K562 (cell line): ENCODE results near the gene MYO1E. TPM values are rescaled to one million over a fixed set of nuclear protein-coding genes. Genes with fewer than 3 reads are reported as not detected.

ENCODE experiments used
- ATAC-seq: fragments of 200-7000 bp; cut with Tn5 transposase; 3 replicates; pipeline ENCODE4 v1.9.1; 2020; ENCODE audit warnings: moderate library complexity
- BruUV-seq: library from RNA; stranded (reverse); fragments of 400-500 nt; replicated peaks from 2 replicates; lab custom pipeline; 2021; lab: Mats Ljungman, UMichigan
- CTCF ChIA-PET: fragments of 300-600 bp; formaldehyde crosslinking; extraction: SDS; loops from one replicate; lab custom pipeline; 2021; ENCODE audit warnings: low intra/inter-chr PET ratio; lab: Yijun Ruan, JAX
- POLR2A ChIA-PET: fragments of 300-600, 350-650 bp; sonication (Branson Sonifier 250); formaldehyde crosslinking; extraction: SDS; loops from one replicate; lab custom pipeline; 2021; ENCODE audit warnings: antibody characterized with exemption, inconsistent platforms; lab: Yijun Ruan, JAX
- DNase-seq, 4 experiments: peaks; one replicate each; pipeline versions ENCODE4 v3.0.0 to v3.0.0-alpha.2; 2011 to 2018; ENCODE audit warnings: low spot score in 3 of 4, mixed read lengths in 3 of 4; ENCODE audit errors: extremely low read depth in 1 of 4
- FAIRE-seq: peaks from 2 replicates; lab custom pipeline; 2011; peaks lifted over from hg19 to GRCh38; lab: Jason Lieb, UNC
- H2AFZ ChIP-seq: 2 replicates; pipeline ENCODE4 v1.6.0; 2011; ENCODE audit warnings: low read depth, low read length, control low read depth, inconsistent platforms
- H3K27ac ChIP-seq: fragments of 200-600 bp; 3 replicates; pipeline ENCODE4 v1.8.0; 2011; ENCODE audit warnings: low read depth, mild to moderate bottlenecking, control low read depth, inconsistent platforms, low read length, moderate library complexity, mixed read lengths; ENCODE audit errors: extremely low read depth
- H3K27me3 ChIP-seq, 2 experiments: fragments of 300-600 bp in 1 of 2; 2 replicates in 1 of 2; 3 replicates in 1 of 2; pipeline versions ENCODE4 v1.6.0 to v1.8.0; 2011; ENCODE audit warnings: inconsistent platforms in 2 of 2, low read length in 2 of 2, mild to moderate bottlenecking in 1 of 2, mixed read lengths in 1 of 2, moderate library complexity in 1 of 2; ENCODE audit not compliant: control insufficient read depth in 2 of 2, insufficient read depth in 2 of 2
- H3K36me3 ChIP-seq: fragments of 300-600 bp; 3 replicates; pipeline ENCODE4 v1.8.0; 2011; ENCODE audit warnings: mild to moderate bottlenecking, low read length, inconsistent platforms; ENCODE audit not compliant: control insufficient read depth, insufficient read depth
- H3K4me1 ChIP-seq, 2 experiments: fragments of 200-600 bp in 1 of 2; replicated peaks in 1 of 2; 2 replicates in 1 of 2; 3 replicates in 1 of 2; pipeline versions ENCODE4 v1.5.1 to v1.8.0; 2011; ENCODE audit warnings: inconsistent platforms in 2 of 2, low read length in 2 of 2, mild to moderate bottlenecking in 1 of 2, mixed read lengths in 1 of 2, moderate library complexity in 1 of 2; ENCODE audit not compliant: control insufficient read depth in 2 of 2, insufficient read depth in 2 of 2
- H3K4me2 ChIP-seq: 2 replicates; pipeline ENCODE4 v1.6.1; 2011; ENCODE audit warnings: low read length, control low read depth, inconsistent platforms, mixed read lengths; ENCODE audit not compliant: insufficient read depth
- H3K4me3 ChIP-seq: fragments of 200-600 bp; sonication (generic), shearing (Covaris generic); 2 replicates; pipeline ENCODE4 v1.5.1; 2016; ENCODE audit warnings: control low read depth, inconsistent platforms
- H3K79me2 ChIP-seq: fragments of 200-600 bp; 3 replicates; pipeline ENCODE4 v1.8.0; 2011; ENCODE audit warnings: low read length, inconsistent platforms; ENCODE audit not compliant: control insufficient read depth, insufficient read depth
- H3K9ac ChIP-seq, 2 experiments: 2 replicates each; pipeline versions ENCODE4 v1.6.0 to v1.6.1; 2011; ENCODE audit warnings: low read depth in 2 of 2, low read length in 2 of 2, control low read depth in 1 of 2, inconsistent platforms in 1 of 2, mild to moderate bottlenecking in 1 of 2, mixed read lengths in 1 of 2; ENCODE audit not compliant: insufficient read depth in 1 of 2
- H3K9me1 ChIP-seq: one replicate; pipeline ENCODE4 v1.6.0; 2011; ENCODE audit warnings: inconsistent platforms, mild to moderate bottlenecking, low read length, moderate library complexity; ENCODE audit not compliant: control insufficient read depth, insufficient read depth
- H3K9me3 ChIP-seq: replicated peaks from 2 replicates; pipeline ENCODE4 v1.5.1; 2011; ENCODE audit warnings: low read depth, low read length, inconsistent platforms; ENCODE audit not compliant: control insufficient read depth, insufficient read depth
- H4K20me1 ChIP-seq: replicated peaks from 2 replicates; pipeline ENCODE4 v1.6.1; 2011; ENCODE audit warnings: low read length, inconsistent platforms, mixed read lengths; ENCODE audit not compliant: control insufficient read depth, insufficient read depth
- ARNT ChIP-seq, 2 experiments: fragments of 450-650 bp; IDR thresholded peaks; 2 replicates each; pipeline ENCODE4 v1.6.1; 2016; ENCODE audit warnings: mild to moderate bottlenecking in 1 of 2
- ATF3 ChIP-seq, 2 experiments: fragments of 450-650 bp in 1 of 2; sonication (generic) in 1 of 2; formaldehyde crosslinking in 1 of 2; IDR thresholded peaks in 1 of 2; conservative IDR thresholded peaks in 1 of 2; 2 replicates each; pipeline versions ENCODE4 v1.6.1 to v1.8.1; 2016 to 2023; ENCODE audit warnings: mild to moderate bottlenecking in 2 of 2, moderate library complexity in 2 of 2, inconsistent platforms in 1 of 2, missing genetic modification reagents in 1 of 2
- CCAR2 ChIP-seq: fragments of 200-400 bp; formaldehyde crosslinking; IDR thresholded peaks from 2 replicates; pipeline ENCODE4 v1.6.1; 2017; ENCODE audit warnings: mild to moderate bottlenecking, low read depth, low read length
- ELK3 ChIP-seq: fragments of 450-650 bp; formaldehyde crosslinking; IDR thresholded peaks from 2 replicates; pipeline ENCODE4 v1.4.0; 2020; ENCODE audit warnings: mild to moderate bottlenecking
- ESRRA ChIP-seq: fragments of 450-650 bp; IDR thresholded peaks from 2 replicates; pipeline ENCODE4 v1.6.1; 2014; ENCODE audit warnings: low read depth, mild to moderate bottlenecking, moderate library complexity, borderline replicate concordance
- ETV1 ChIP-seq: fragments of 450-650 bp; conservative IDR thresholded peaks from 2 replicates; pipeline ENCODE4 v1.6.1; 2016; ENCODE audit warnings: missing genetic modification characterization, control low read depth, low read depth, missing compliant biosample characterization
- EWSR1 ChIP-seq: fragments of 450-650 bp; IDR thresholded peaks from 2 replicates; pipeline ENCODE4 v1.6.1; 2018; ENCODE audit warnings: borderline replicate concordance, mild to moderate bottlenecking, low read depth, moderate library complexity; ENCODE audit not compliant: partially characterized antibody
- HOXB6 ChIP-seq: fragments of 250-450 bp; sonication (Bioruptor Pico); IDR thresholded peaks from 2 replicates; pipeline ENCODE4 v1.5.1; 2022; ENCODE audit warnings: mild to moderate bottlenecking, borderline replicate concordance
- IRF1 ChIP-seq: sonication (generic); formaldehyde crosslinking; IDR thresholded peaks from 2 replicates; pipeline ENCODE4 v1.8.0; 2022; ENCODE audit warnings: missing genetic modification reagents, mild to moderate bottlenecking, borderline replicate concordance
- LARP7 ChIP-seq: fragments of 450-650 bp; IDR thresholded peaks from 2 replicates; pipeline ENCODE4 v1.6.1; 2016
- MLLT1 ChIP-seq, 2 experiments: fragments of 450-650 bp; IDR thresholded peaks; 2 replicates each; pipeline ENCODE4 v1.6.1; 2016
- MTA2 ChIP-seq: fragments of 450-650 bp; IDR thresholded peaks from 2 replicates; pipeline ENCODE4 v1.6.1; 2016; ENCODE audit warnings: low read depth
- NBN ChIP-seq: fragments of 450-650 bp; IDR thresholded peaks from 2 replicates; pipeline ENCODE4 v1.6.1; 2016; ENCODE audit warnings: low read depth, mild to moderate bottlenecking
- PHF20 ChIP-seq: fragments of 450-650 bp; IDR thresholded peaks from 2 replicates; pipeline ENCODE4 v1.6.1; 2018; ENCODE audit not compliant: partially characterized antibody
- SMAD3 ChIP-seq: fragments of 450-650 bp; formaldehyde crosslinking; conservative IDR thresholded peaks from 2 replicates; pipeline ENCODE4 v1.4.0; 2020; ENCODE audit warnings: mild to moderate bottlenecking
- SPI1 ChIP-seq: IDR thresholded peaks from 2 replicates; pipeline ENCODE4 v1.6.1; 2011; ENCODE audit warnings: low read depth, low read length, control low read depth, borderline replicate concordance
- TBL1XR1 ChIP-seq, 2 experiments: IDR thresholded peaks; 2 replicates each; pipeline ENCODE4 v1.6.1; 2012; ENCODE audit warnings: improper control_type of control experiment in 2 of 2, low read length in 2 of 2, mild to moderate bottlenecking in 1 of 2
- ZNF217 ChIP-seq: sonication (generic); formaldehyde crosslinking; IDR thresholded peaks from 2 replicates; pipeline ENCODE4 v1.8.0; 2022; ENCODE audit warnings: mild to moderate bottlenecking, missing genetic modification reagents
- WGBS: fragments of 100-300 bp; shearing (Covaris generic); methylation state at CpG from one replicate; pipeline ENCODE4 v1.1.6; 2016; ENCODE audit warnings: low coverage, mixed read lengths; ENCODE audit not compliant: insufficient coverage; ENCODE audit errors: missing lambda C conversion rate; 5-methylcytosine and 5-hydroxymethylcytosine counted together
- in situ Hi-C: fragments of 300-500 bp; cut with MboI; formaldehyde crosslinking; loops from 4 replicates; pipeline ENCODE4 v1.15.0; 2018; ENCODE audit warnings: inconsistent platforms, mixed read lengths
- intact Hi-C: fragments of 100-400 bp; cut with micrococcal nuclease; formaldehyde crosslinking; loops from 2 replicates; pipeline ENCODE4 v1.14.2; 2022
- polyA plus RNA-seq, 8 experiments: library from polyadenylated mRNA; depleted of rRNA in 4 of 8; stranded (reverse) in 5 of 8; unstranded in 3 of 8; fragments of >200 nt; fragmentation: Nextera tagmentation in 2 of 8; fragmentation: Illumina TruSeq in 1 of 8; extraction: Ambion mirVana in 2 of 8; extraction: Trizol in 1 of 8; gene quantifications; 2 replicates each; pipeline versions ENCODE4 v1.2.1 to v1.2.3, GENCODE V29; 2011 to 2014; ENCODE audit warnings: inconsistent platforms in 1 of 8, missing spikeins in 1 of 8
- total RNA-seq, 7 experiments: library from RNA; depleted of rRNA in 6 of 7; stranded (reverse); fragments of >200 nt in 6 of 7; fragmentation: Illumina TruSeq in 2 of 7; extraction: Trizol in 2 of 7; gene quantifications; 2 replicates each; pipeline versions ENCODE4 v1.2.1 to v1.2.3, GENCODE V29; 2011 to 2021; ENCODE audit warnings: low replicate concordance in 1 of 7

MYO1E gene
- total and polyA plus RNA-seq, 9 of the 15 experiments (the other 6 are each of a cell fraction or from before 2014, with no cell fraction given) = under 0.01 to 0.44 (median 0.01) TPM; not detected in 6

- 3% methylated on average over 9 of the region's 9 CpGs for WGBS
- intact Hi-C loops = no loop called here
- FAIRE-seq = no peak
- peak; percentile 36; the same call in 1 of the 2 replicates for TF ChIP-seq ETV1 (tag)
- no peak for TF ChIP-seq EWSR1
- TF ChIP-seq NBN = no peak; the same call in 1 of the 2 replicates
- TF ChIP-seq HOXB6 (CRISPR knock-in tag) = no peak
- no peak for TF ChIP-seq ZNF217 (CRISPR knock-in tag)
- TF ChIP-seq MLLT1 (IDR thresholded peaks at IDR 0.05) = 0 out of 4 replicates have a peak, but pooled peaks of 1 of the 2 experiments have one; percentile 37
- 0 out of 2 replicates have a peak, but pooled peaks have one; percentile 51 for TF ChIP-seq SPI1
- TF ChIP-seq ELK3 (CRISPR knock-in tag) = no peak
- TF ChIP-seq ATF3 (IDR thresholded peaks at IDR 0.05) = no peak
- no peak for TF ChIP-seq ATF3 (CRISPR knock-in tag; conservative IDR thresholded peaks at IDR 0.05)
- TF ChIP-seq CCAR2 = no peak
- TF ChIP-seq ESRRA = no peak
- no peak for TF ChIP-seq SMAD3 (CRISPR knock-in tag)
- no peak for TF ChIP-seq IRF1 (CRISPR knock-in tag)
- TF ChIP-seq PHF20 = peak; percentile 62
- TF ChIP-seq LARP7 = no peak
- 0 out of 4 replicates have a peak, but pooled peaks of 1 of the 2 experiments have one; percentile 68 for TF ChIP-seq ARNT (IDR thresholded peaks at IDR 0.05)
- TF ChIP-seq TBL1XR1 (IDR thresholded peaks at IDR 0.05; ENCODE audit: low read length in 2 of 2) = no peak
- TF ChIP-seq MTA2 = no peak
These were observed 268.1 kb downstream of the MYO1E start for GRCh38 chr15:59104602-59104911.

More at GRCh38 chr15:59104602-59104911, 268.1 kb downstream of the MYO1E start:
- DNase-seq (no peak), ATAC-seq (peak; percentile 42)
- no peaks in the 10 kb centered on the region for H4K20me1 ChIP-seq
- no peaks in the 10 kb centered on the region for H3K9me3 ChIP-seq
- ChIA-PET POLR2A (interaction anchor here (1.0 to 4.6 kb wide), 2 partner anchors 13 to 19 kb away, joined by 4 to 27 read pairs; no protein-coding TSS in a partner anchor), CTCF (no interaction called here)
- H3K4me1 ChIP-seq = peaks cover 0 to 4% of the 10 kb centered on the region in 2 experiments; a peak in 2 of 5 replicates
- no peaks in the 10 kb centered on the region for H3K27me3 ChIP-seq
- peak overlapping the region; percentile 82 for H3K4me3 ChIP-seq
- H2AFZ ChIP-seq = peak overlapping the region; percentile 95
- H3K9me1 ChIP-seq = no peaks in the 10 kb centered on the region
- peak overlapping the region; percentile 83 to 97; a peak in 3 of 4 replicates for H3K9ac ChIP-seq
- H3K79me2 ChIP-seq = peaks cover 36% of the 10 kb centered on the region
- in situ Hi-C loops = no loop called here
- BruUV-seq = no TSS peak
- peaks cover 30% of the 10 kb centered on the region for H3K36me3 ChIP-seq
- H3K4me2 ChIP-seq = peak overlapping the region; percentile 87
- peak overlapping the region; percentile 95 for H3K27ac ChIP-seq
